Lower leg skin (tissue), 4 donors: ENCODE data around the gene PKP2. TPM values are rescaled to one million over a fixed set of nuclear protein-coding genes. Genes with fewer than 3 reads are reported as not detected.

ENCODE experiments used
- DNase-seq, 2 donors: peaks; one replicate each; pipeline ENCODE4 v3.0.0-alpha.2; 2019; ENCODE audit warnings: low spot score in 2 of 2
- H3K4me3 ChIP-seq: fragments of 200-600 bp; sonication (generic); 2 replicates; pipeline ENCODE4 v1.5.1; 2017; ENCODE audit warnings: mild to moderate bottlenecking, low read depth; ENCODE audit not compliant: poor library complexity, severe bottlenecking
- POLR2A ChIP-seq, 2 donors: fragments of 450-650 bp; IDR thresholded peaks; one replicate each; pipeline ENCODE4 v1.6.1; 2016 to 2017; ENCODE audit warnings: antibody characterized with exemption in 2 of 2, mild to moderate bottlenecking in 1 of 2, moderate library complexity in 1 of 2
- WGBS, 2 donors: methylation state at CpG; one replicate each; pipeline ENCODE4 v1.1.5; 2018; 5-methylcytosine and 5-hydroxymethylcytosine counted together
- intact Hi-C: fragments of 100-400 bp; cut with DNase I; formaldehyde crosslinking; loops from one replicate; pipeline ENCODE4 v1.15.0; 2023; ENCODE audit warnings: low total_unique reads
- total RNA-seq, 4 donors: library from RNA; depleted of rRNA; stranded (reverse); fragments of >200 nt; gene quantifications; one replicate each; pipeline ENCODE4 v1.1.0, GENCODE V29; 2016
- TF ChIP-seq, protein P1 (sequence below), 3 donors: fragments of 450-650 bp; IDR thresholded peaks; one replicate each; pipeline ENCODE4 v1.5.1; 2016; ENCODE audit warnings: antibody characterized with exemption in 3 of 3, mild to moderate bottlenecking in 3 of 3, moderate library complexity in 2 of 3

PKP2 gene
- total RNA-seq, 4 donors from 2014 or later, result 7.5 to 10.5 (median 9.2) TPM

DNA sequence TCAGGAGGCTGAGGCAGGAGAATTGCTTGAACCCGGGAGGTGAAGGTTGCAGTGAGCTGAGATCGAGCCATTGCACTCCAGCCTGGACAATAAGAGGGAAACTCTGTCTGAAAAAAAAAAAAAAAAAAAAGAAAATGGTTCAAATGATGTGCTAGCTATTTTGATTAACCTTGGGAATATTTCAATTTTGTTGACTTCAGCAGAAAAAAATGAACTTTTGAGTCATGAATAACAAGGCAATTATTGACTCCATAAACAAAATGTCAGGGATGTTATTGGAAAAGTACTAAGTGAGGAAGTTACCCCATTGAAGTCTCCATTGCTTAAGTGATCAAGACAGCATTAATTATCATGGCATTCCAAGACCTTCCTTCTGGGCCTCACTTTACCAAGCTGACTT is 10.6 kb upstream of the PKP2 start:
- no peak for TF ChIP-seq POLR2A (IDR thresholded peaks at IDR 0.05)
- TF ChIP-seq, protein P1, sequence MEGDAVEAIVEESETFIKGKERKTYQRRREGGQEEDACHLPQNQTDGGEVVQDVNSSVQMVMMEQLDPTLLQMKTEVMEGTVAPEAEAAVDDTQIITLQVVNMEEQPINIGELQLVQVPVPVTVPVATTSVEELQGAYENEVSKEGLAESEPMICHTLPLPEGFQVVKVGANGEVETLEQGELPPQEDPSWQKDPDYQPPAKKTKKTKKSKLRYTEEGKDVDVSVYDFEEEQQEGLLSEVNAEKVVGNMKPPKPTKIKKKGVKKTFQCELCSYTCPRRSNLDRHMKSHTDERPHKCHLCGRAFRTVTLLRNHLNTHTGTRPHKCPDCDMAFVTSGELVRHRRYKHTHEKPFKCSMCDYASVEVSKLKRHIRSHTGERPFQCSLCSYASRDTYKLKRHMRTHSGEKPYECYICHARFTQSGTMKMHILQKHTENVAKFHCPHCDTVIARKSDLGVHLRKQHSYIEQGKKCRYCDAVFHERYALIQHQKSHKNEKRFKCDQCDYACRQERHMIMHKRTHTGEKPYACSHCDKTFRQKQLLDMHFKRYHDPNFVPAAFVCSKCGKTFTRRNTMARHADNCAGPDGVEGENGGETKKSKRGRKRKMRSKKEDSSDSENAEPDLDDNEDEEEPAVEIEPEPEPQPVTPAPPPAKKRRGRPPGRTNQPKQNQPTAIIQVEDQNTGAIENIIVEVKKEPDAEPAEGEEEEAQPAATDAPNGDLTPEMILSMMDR (IDR thresholded peaks at IDR 0.05), result no peak
- WGBS, 2 donors, result 81 to 91% methylated on average over 2 of the region's 2 CpGs
- H3K4me3 ChIP-seq, result no peak overlapping the region
- intact Hi-C loops, result no loop called here
- DNase-seq, result no peak

DNA sequence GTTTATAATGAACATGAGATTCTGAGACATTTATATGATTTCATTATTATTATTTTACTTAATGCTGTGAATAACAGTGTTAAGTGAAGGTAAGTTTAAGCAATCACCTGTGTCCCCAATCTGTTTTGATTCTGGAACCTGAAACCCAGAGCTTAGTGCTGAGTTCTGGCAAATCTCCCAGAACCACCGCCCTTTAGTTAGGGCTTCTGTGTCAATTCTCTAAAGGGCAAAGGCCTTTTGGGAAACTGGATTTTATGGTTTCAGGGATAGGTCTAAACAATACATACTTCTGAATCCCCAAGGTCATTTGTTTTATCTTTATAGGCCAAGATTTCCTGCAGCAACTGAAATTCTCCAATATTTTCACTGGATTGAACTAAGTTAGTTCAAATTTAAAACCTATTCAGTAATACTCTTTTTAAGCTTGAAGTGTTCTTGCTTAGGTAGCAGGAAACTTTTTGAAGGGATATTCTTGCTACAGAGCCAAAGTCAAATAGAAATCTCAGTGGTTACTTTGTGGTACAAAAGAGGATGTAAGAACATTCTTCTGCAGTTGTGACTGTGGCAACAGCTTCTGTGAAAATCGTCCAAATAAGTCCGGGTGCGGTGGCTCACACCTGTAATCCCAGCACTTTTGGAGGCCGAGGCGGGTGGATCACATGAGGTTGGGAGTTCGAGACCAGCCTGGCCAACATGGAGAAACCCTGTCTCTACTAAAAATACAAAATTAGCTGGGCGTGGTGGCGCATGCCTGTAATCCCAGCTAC is 10.0 kb upstream of the PKP2 start:
- intact Hi-C loops, result no loop called here
- no peak for TF ChIP-seq POLR2A (IDR thresholded peaks at IDR 0.05)
- TF ChIP-seq, protein P1 (IDR thresholded peaks at IDR 0.05), result no peak
- DNase-seq, result no peak
- H3K4me3 ChIP-seq, result no peak overlapping the region
- WGBS, 2 donors, result 70 to 76% methylated on average over 9 of the region's 9 CpGs

DNA sequence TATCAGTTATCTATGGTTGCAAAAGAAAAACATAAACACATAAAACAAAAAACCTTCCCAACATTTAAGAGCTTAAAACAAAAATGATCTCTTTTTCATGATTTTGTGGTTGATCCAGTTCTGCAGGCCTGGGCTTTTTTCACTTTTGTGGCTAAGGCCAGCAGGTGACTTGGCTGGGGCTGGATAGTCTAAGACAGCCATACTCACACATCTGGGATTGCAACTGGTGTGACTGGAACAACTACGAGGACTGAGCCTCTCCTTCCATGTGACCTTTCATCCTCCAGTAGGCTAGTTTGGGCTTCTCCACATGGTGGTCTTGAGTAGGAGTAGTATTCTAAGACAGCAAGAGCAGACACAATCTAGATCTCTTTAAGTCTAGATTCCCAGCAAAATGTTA is 7.2 kb upstream of the PKP2 start:
- TF ChIP-seq, protein P1 (IDR thresholded peaks at IDR 0.05), result no peak
- TF ChIP-seq POLR2A (IDR thresholded peaks at IDR 0.05), result no peak
- intact Hi-C loops, result no loop called here
- WGBS, 2 donors, result 20 to 36% methylated on average over 1 of the region's 1 CpG
- no peak for DNase-seq
- H3K4me3 ChIP-seq, result no peak overlapping the region

DNA sequence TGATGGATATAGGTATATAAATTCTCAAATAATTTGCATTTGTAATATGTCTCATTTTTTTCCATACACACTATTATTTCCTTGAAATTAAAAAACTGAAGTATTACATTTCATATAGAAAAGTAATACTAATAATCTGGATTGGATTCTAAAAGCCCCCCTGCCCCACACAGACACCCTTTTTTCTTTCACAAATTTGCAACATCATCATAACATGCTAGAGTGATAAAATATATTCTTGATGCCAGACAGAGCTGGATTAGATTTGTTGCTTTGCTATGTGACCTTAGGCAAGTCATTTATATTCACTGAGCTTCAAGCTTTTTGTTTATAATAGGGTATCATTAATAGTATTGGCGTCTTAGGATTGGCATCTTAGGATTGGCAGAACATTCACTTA is 6.7 kb upstream of the PKP2 start:
- intact Hi-C loops, result no loop called here

DNA sequence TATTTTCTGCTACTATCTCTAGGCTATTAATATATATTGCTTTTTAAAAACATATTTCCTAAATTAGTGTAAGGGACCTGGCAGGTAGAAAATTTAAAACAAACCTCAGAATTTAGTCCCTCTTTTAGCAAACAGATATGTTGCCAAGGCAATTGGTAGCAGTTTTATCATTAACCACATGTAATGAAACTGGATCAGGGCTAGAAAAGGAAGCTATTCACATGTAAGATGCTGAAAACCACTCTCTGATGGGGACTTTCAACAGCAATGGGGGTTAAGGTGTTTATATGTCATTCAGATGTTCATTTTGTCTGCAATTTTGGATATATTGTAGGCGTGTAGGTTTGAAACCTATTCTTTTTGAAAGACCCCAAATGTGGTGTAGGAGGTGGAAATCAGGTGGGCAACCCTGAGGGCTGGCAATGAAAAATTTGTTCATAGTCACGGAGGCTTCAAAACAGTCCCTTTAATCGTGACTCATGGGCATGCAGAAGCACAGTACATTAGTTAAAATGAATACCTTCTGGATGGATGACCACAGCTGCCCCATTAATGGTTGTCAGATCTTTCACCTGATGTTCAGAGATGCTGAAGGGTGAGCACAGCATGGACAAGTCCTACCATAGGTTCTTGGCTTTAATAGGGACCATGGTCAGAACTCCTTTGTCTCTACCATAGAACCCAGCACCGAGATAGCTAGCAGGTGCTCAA is 5.9 kb upstream of the PKP2 start:
- DNase-seq, result no peak
- H3K4me3 ChIP-seq, result no peak overlapping the region
- TF ChIP-seq POLR2A (IDR thresholded peaks at IDR 0.05), result no peak
- TF ChIP-seq, protein P1 (IDR thresholded peaks at IDR 0.05), result no peak
- intact Hi-C loops, result no loop called here
- WGBS, 2 donors, result 79 to 83% methylated on average over 4 of the region's 4 CpGs

More for the DNA sequence above, 6.7 kb upstream of the PKP2 start:
- WGBS, 2 donors, result 49 to 50% methylated on average over 1 of the region's 1 CpG
- no peak for DNase-seq
- TF ChIP-seq, protein P1 (IDR thresholded peaks at IDR 0.05), result no peak
- no peak for TF ChIP-seq POLR2A (IDR thresholded peaks at IDR 0.05)
- H3K4me3 ChIP-seq, result no peak overlapping the region
